ENCODE data around the gene CYP2D6.

DNA sequence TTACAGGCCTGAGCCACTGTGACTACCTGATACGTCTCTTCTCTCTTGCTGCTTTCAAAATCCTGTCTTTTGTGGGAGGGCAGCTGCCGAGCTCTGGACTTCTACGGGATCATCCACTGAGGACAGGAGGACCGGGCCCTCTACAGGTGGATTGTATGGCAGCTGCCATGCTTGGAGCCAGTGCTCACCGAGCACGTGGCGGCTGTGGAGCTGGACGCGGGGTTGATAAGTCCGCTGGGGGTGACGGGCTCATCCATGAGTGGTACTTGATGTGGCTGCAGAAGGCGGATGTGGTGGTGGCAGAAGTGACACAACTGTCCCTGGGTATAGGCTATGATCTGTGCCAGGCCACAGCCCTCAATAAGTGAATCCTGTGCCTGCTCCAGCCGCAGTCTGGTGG, 1.8 kb upstream of the CYP2D6 start:
- TF ChIP-seq, protein P1, sequence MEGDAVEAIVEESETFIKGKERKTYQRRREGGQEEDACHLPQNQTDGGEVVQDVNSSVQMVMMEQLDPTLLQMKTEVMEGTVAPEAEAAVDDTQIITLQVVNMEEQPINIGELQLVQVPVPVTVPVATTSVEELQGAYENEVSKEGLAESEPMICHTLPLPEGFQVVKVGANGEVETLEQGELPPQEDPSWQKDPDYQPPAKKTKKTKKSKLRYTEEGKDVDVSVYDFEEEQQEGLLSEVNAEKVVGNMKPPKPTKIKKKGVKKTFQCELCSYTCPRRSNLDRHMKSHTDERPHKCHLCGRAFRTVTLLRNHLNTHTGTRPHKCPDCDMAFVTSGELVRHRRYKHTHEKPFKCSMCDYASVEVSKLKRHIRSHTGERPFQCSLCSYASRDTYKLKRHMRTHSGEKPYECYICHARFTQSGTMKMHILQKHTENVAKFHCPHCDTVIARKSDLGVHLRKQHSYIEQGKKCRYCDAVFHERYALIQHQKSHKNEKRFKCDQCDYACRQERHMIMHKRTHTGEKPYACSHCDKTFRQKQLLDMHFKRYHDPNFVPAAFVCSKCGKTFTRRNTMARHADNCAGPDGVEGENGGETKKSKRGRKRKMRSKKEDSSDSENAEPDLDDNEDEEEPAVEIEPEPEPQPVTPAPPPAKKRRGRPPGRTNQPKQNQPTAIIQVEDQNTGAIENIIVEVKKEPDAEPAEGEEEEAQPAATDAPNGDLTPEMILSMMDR (IDR thresholded peaks at IDR 0.05; ENCODE audit: insufficient read depth, low read depth, low read length) = no peak
- TF ChIP-seq EZH2 (IDR thresholded peaks at IDR 0.05; ENCODE audit: insufficient read depth, low read length) = no peak

Data from astrocyte (in vitro differentiated cells and primary cell).